ENCODE measurements around the gene MMP11. TPM values are rescaled to one million over a fixed set of nuclear protein-coding genes. Genes with fewer than 3 reads are reported as not detected.

MMP11 gene
- total and polyA plus RNA-seq, 11 donors = 5.2 to 17.0 (median 10.4) TPM

DNA sequence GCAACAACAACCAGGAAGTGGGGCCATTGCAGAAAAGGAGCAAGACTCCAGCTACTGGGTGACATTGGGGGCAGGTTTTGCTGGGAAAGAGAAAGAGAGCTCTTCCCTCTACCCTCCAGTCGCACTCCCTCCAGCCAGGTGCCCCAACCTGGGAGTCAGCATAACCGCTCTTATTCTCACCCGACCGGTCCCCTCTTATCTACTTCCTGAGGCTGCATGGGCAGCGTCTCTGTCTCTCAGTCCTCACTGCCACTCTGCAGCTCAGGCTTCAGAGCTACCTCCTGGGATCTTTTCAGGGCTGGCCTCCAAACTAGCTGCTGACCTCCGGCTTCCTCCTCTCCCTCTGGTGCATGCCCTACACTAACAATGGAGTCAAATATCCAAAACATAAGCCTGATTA, 26.9 kb upstream of the MMP11 start:
- intact Hi-C loops (cut with DNase I) = no loop called here
- H3K4me1 ChIP-seq = peaks cover 0 to 29% (median 10%) of the 10 kb centered on the region in 12 donors
- H3K9me3 ChIP-seq = peaks cover 0 to 7% (median 0%) of the 10 kb centered on the region in 12 donors
- no peak for TF ChIP-seq POLR2A (IDR thresholded peaks at IDR 0.05)
- TF ChIP-seq, protein P1, sequence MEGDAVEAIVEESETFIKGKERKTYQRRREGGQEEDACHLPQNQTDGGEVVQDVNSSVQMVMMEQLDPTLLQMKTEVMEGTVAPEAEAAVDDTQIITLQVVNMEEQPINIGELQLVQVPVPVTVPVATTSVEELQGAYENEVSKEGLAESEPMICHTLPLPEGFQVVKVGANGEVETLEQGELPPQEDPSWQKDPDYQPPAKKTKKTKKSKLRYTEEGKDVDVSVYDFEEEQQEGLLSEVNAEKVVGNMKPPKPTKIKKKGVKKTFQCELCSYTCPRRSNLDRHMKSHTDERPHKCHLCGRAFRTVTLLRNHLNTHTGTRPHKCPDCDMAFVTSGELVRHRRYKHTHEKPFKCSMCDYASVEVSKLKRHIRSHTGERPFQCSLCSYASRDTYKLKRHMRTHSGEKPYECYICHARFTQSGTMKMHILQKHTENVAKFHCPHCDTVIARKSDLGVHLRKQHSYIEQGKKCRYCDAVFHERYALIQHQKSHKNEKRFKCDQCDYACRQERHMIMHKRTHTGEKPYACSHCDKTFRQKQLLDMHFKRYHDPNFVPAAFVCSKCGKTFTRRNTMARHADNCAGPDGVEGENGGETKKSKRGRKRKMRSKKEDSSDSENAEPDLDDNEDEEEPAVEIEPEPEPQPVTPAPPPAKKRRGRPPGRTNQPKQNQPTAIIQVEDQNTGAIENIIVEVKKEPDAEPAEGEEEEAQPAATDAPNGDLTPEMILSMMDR (IDR thresholded peaks at IDR 0.05) = no peak
- peaks cover 0 to 34% (median 26%) of the 10 kb centered on the region in 9 donors for H3K36me3 ChIP-seq
- H3K4me3 ChIP-seq = no peak overlapping the region
- ATAC-seq (no peak), DNase-seq (no peak)
- no peak overlapping the region for H3K27ac ChIP-seq
- no peaks in the 10 kb centered on the region for H3K27me3 ChIP-seq
- 64 to 72% (median 70%) methylated on average over 6 of the region's 6 CpGs for WGBS, 4 donors

DNA sequence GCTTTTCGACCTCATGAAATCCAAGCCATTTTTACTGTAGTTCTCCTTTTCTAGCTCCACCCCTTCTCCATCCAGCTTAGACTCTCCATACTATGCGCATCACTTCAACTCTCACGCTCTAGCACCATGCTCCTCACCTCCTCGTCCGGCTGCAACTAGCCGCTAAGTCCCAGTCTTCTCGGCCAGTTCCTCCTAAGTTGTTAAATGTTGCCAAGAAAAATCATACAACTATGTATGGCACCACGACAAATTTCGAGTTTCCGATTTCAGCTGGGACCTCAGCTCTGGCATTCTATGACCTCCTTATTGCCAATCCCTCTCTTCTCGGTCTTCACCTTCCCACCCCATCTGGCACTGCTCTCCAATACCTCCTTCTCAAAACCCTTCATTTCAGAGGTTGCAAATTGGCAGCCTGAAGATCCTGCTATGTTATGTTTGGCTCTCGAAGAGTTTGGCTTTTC, 22.8 kb upstream of the MMP11 start:
- DNase-seq (peak in 1 of 5 donors; percentile 10), ATAC-seq (no peak)
- H3K27me3 ChIP-seq = no peaks in the 10 kb centered on the region
- no peaks in the 10 kb centered on the region for H3K9me3 ChIP-seq
- H3K4me3 ChIP-seq = peak overlapping the region in 8 of 12 donors; percentile 62 to 81 (median 71)
- no peak for TF ChIP-seq POLR2A (IDR thresholded peaks at IDR 0.05)
- TF ChIP-seq, protein P1 (IDR thresholded peaks at IDR 0.05) = no peak
- peaks cover 0 to 20% (median 8%) of the 10 kb centered on the region in 12 donors for H3K4me1 ChIP-seq
- intact Hi-C loops (cut with DNase I) = loop anchor here in 2 of 10 donors (2.0 to 5.0 kb wide), 2 partner anchors 19 to 33 kb away; no protein-coding TSS in a partner anchor
- 48 to 67% (median 58%) methylated on average over 12 of the region's 12 CpGs for WGBS, 4 donors
- peaks cover 0 to 6% (median 4%) of the 10 kb centered on the region in 9 donors for H3K36me3 ChIP-seq
- H3K27ac ChIP-seq = peak overlapping the region in 3 of 12 donors; percentile 81 to 87 (median 81)

DNA sequence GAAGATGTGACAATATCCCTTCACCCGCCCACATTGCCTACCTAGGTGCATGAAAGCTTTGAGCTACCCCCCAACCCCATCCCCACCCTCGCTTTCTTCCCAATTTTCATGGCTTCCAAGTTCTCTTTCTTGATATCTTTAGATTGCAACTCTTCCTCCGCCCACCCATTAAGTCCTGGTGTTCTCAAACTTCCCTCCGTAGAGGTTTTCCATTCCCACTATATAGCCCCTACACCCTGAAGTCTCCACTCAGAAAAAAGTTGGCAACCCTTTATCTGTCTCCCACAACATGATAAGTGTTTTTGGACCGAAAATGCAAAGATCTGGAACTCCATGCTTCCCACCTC, 22.3 kb upstream of the MMP11 start:
- peak overlapping the region in 11 of 12 donors; percentile 63 to 92 (median 87) for H3K27ac ChIP-seq
- H3K36me3 ChIP-seq = peaks cover 0 to 2% (median 0%) of the 10 kb centered on the region in 9 donors
- peak overlapping the region; percentile 46 to 81 (median 71) for H3K4me3 ChIP-seq
- H3K9me3 ChIP-seq = no peaks in the 10 kb centered on the region
- 31 to 38% (median 34%) methylated on average over 5 of the region's 5 CpGs for WGBS, 4 donors
- no peak for ATAC-seq
- no peaks in the 10 kb centered on the region for H3K27me3 ChIP-seq
- intact Hi-C loops (cut with DNase I) = loop anchor here in 1 of 10 donors (5.0 kb wide), 1 partner anchor 33 kb away; no protein-coding TSS in a partner anchor
- TF ChIP-seq POLR2A (IDR thresholded peaks at IDR 0.05) = no peak
- TF ChIP-seq, protein P1 (IDR thresholded peaks at IDR 0.05) = no peak
- DNase-seq = no peak
- H3K4me1 ChIP-seq = peaks cover 0 to 22% (median 8%) of the 10 kb centered on the region in 12 donors

DNA sequence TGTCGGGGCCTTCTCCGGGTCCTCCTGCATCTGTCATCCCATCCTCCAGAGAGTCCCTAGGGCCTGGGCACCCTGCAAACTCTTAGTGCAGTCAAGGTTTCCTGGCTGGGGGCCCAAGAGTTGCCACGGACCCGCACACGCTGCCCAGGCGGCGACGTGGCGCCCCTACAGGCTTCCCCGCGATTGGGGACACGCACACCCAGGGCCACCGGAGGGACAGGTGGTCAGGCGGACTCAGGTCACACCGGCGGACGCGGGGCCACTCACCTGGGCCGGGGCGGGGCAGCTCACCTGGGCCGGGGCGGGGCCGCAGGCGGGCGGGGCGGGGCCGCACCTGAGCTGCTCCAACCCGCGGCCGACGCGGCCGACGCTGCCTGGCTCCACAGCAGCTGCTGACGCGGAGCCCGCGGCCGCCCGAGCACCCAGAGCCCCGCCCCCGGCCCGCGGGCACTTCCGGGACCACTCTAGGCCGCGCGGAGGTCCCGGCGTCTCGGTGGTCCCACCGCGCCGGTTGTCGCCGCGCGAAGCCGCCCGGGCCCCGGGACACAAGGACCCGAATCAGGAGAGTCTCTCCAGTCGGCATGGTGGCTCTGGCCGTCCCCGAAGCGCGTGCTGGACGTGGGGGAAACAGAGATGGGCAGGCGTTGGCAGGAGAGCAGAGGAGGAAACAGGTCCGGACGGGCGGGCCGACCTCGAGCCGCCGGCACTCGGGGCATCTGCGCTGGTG, 21.8 kb upstream of the MMP11 start, which contains the start of gene ZNF70:
ZNF70 (minus strand) TSS at position 399 of the 727 bp plus-strand sequence. CDS start 5,972 bp downstream, outside the sequence.
- Histone ChIP-seq H3K36me3 (no peaks in the 10 kb centered on the region), H3K27me3 (no peaks in the 10 kb centered on the region), H3K4me1 (peaks cover 0 to 22% (median 8%) of the 10 kb centered on the region in 12 donors), H3K4me3 (peak within 1 kb of the TSS; percentile 46 to 81 (median 71)), H3K9me3 (no peaks in the 10 kb centered on the region), H3K27ac (peak within 1 kb of the TSS; percentile 63 to 92 (median 86))
- peak; percentile 78 to 96 (median 91) for ATAC-seq
- peak in 1 of 2 donors; percentile 55 for TF ChIP-seq POLR2A (IDR thresholded peaks at IDR 0.05)
- TF ChIP-seq, protein P1 (IDR thresholded peaks at IDR 0.05) = peak in 4 of 12 donors; percentile 5 to 37 (median 32)
- 0 to 1% (median 1%) methylated on average over 15 to 78 of the region's 78 CpGs for WGBS, 4 donors
- intact Hi-C loops (cut with DNase I) = loop anchor here in 1 of 10 donors (5.0 kb wide), 1 partner anchor 34 kb away; no protein-coding TSS in a partner anchor
- DNase-seq = peak; percentile 86 to 93 (median 87)
